NCI-H2227 (cell line): ENCODE results near the gene RPS6KB2.
A peak's percentile ranks its signal among the peaks of the same experiment; 100 is the strongest.

Experiments
- DNase-seq: peaks from one replicate; lab custom pipeline; 2025; ENCODE audit not compliant: unreplicated experiment; lab: John Stamatoyannopoulos, UW

The RPS6KB2 gene

DNA sequence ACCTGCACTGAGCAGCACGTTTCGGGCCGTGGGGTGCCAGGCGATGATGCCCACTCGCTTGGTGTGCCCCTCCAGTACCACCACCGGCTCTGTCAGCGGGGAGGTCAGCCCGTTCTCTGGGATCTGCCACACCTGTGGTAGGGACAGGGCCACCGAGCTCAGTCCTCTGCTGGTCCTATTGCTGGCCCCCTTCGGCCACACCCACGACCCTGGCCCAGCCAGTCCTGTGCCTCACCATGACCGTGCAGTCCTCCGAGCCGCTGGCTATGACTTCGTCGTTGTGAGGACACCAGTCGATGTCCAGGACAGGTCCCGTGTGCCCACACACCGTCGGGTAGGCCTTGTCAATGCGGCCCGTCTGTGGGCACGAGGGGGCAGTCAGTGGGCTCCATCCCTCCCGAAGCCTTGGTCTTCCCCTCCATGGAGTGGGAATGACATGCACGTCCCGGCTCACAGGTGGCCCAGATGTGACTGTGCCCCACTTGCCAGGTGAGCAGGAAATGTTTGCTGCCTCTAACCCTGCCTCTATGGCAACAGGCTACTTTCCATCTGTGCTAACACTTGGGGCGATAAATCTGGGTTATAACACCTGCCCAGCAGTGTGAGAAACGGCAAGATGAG, 13.5 kb downstream of the RPS6KB2 start:
- DNase-seq = no peak

DNA sequence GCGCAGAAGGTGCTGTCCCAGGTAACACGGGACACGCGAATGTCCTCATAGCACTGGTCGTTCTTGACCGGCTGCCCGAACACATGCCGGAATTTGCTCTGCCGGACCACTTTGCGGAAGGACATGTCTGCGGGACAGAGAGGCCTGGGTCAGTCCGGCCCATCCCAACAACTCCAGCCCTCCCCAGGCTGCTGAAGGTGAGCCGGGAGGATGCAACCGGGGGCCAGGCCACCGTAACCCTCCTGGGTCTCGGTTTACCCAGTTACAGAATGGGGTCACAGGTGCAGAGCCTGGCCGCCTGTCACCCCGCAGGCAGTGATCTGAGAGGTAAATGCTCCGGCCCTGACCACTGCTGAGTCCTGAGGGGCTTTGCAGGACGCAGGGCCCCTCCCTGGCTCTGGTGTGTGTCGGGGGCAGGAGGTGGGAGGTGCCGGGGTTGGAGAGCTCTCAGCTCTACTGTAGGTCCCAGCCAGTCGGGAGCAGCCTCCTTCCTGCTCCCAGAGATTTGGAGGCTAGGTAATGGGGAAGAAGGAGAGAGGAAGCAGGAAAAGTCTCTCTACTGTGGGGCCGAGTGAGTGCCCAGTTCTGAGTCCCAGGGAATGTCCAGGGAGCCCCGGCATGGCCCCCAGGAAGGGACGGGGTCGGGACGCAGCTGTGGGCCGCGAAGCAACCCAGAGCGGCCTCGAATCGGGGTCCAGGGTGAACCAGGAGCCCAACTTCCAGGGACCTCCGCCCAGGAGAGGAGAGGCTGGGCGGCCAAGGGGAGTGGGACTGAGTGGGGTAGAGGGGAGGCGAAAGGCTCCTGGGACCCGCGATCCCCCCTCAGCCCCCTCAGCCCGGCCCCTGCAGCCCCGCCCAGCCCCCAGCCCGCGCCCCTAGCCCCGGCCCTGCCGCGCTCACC, 14.5 kb downstream of the RPS6KB2 start:
- no peak for DNase-seq

GRCh38 chr11:67445515-67445914, 17.2 kb downstream of the RPS6KB2 start:
- no peak for DNase-seq

DNA sequence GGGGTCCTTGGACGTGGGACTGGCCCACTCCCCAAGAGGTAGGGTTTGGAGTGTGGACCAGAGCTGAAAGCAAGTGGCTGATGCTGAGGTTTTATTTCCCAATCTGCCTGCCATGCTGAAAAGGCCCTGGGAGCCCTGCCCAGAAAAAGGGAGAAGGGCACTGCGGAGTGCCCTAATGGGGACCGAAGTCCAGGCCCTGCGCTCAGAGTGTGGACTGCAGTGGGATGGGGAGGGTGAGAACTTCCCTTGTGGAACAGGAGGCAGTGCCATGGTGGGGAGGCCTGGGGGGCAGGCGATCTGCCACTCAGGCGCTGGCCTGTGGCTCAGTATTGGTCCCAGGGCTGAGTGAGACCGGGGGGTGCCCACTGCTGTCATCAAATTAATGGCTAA, 19.9 kb downstream of the RPS6KB2 start:
- DNase-seq = no peak

DNA sequence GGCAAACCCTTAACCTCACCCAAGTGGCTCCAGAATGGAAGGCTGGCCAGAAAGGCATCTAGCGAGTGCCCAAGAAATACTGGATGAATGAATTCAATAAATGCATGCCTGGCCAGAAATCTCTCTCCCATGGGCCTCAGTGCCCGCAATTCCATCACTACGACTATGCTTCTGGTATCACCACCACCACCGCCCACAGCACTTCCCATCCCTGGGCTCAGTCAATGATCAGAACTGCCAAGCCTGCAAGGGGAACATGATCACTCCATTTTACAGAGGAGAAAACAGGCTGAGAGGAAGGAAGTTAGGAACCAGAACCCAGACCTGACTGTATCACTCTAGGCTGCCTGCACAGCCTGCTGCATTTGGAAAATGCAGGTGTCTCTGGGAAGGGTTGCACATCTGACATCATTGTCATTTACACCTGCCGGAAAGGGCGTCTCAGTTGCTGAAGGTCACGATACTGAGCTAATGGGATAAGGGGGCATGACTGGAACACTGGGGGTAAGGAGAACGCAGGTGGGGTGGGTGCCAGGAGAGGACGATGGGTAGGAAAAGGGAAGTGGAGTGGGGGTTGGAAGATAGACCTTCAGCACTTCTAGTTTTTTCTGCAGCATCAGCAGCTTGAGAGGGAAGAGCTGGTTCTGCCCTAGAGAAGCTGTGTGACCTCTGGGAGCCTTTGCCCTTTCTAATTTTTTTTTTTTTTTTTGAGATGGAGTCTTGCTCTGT, 21.0 kb downstream of the RPS6KB2 start:
- no peak for DNase-seq

- DNase-seq = no peak
Observed at GRCh38 chr11:67450796-67451657, 22.7 kb downstream of the RPS6KB2 start.

GRCh38 chr11:67451658-67451976, 23.3 kb downstream of the RPS6KB2 start:
- DNase-seq = no peak

GRCh38 chr11:67452141-67452952, 24.1 kb downstream of the RPS6KB2 start, which contains the start of gene GPR152:
Gene GPR152, minus strand, starts transcription at chr11:67452729. Its CDS starts 5 bp downstream, at chr11:67452724.
- DNase-seq = no peak

- DNase-seq = no peak
Observed at GRCh38 chr11:67453816-67454732, 25.8 kb downstream of the RPS6KB2 start.

GRCh38 chr11:67455054-67455453, 26.8 kb downstream of the RPS6KB2 start, which contains the start of gene CABP4:
Gene CABP4, plus strand, starts transcription at chr11:67455354. Its CDS starts 70 bp downstream, at chr11:67455424.
- DNase-seq = no peak

DNA sequence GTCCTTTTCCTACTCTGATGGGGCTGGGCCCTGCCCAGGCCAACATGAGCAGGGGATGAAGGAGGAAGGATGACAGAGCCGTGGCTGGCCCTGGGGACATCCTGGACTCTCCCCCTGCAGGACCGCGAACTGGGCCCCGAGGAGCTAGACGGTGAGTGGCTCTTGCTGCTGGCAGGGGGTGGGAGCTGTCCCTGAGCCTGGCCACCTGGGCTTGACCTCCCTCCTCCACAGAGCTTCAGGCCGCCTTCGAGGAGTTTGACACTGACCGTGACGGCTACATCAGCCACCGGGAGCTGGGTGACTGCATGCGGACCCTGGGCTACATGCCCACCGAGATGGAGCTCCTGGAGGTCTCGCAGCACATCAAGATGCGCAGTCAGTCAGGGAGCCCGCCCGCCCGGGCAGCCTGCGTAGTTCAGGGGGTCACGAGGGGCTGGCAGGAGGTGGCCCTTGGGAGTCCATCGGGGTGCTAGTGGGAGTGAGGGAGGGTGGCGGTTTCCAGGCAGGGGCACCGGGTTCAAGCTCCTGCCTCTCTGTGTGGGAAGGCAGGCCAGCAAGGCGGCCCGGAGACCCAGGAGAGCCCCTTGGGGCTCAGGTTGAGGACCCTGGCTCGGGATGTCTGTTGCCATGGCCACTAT, 27.9 kb downstream of the RPS6KB2 start:
- DNase-seq = no peak

GRCh38 chr11:67457453-67457852, 29.2 kb downstream of the RPS6KB2 start:
- DNase-seq = no peak

DNA sequence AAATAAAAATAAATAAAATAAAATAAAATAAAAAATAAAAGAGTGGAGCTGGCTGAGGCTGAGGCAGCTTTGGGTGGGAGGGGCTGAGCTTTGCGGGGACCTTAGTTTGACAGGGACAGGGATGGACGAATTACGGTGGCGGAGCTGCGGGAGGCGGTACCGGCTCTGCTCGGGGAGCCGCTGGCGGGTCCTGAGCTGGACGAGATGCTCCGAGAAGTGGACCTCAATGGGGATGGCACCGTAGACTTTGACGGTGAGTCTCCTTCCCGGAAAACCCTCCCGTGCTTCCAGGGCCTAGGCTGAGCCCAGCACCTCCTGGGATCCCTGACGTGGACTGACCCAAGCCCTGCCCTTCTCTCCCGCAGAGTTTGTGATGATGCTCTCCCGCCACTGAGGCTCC, 30.0 kb downstream of the RPS6KB2 start:
- no peak for DNase-seq

DNA sequence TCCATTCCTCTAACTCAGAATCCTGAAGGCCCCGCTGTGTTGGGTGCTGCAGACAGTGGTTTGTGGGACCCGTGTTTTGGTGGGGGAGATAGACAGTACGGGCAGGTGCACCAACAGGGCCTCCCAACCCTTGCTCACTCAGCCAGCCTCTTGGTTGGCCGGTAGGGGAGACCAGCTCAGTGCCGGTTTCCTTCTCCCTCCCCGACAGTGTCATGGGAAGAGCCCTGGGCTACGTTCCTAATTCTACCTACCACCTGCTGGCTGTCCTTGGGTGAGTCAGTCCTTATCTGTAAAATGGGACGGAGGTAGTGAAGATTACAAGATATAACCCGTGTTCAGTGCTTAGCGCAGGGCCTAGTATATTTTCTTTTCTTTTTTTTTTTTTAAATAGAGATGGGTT, 34.9 kb downstream of the RPS6KB2 start:
- no peak for DNase-seq

GRCh38 chr11:67463680-67464410, 35.6 kb downstream of the RPS6KB2 start:
- no peak for DNase-seq

- DNase-seq = peak; percentile 55
Observed at GRCh38 chr11:67464411-67465188, 36.3 kb downstream of the RPS6KB2 start.

GRCh38 chr11:67465189-67465510, 36.9 kb downstream of the RPS6KB2 start:
- no peak for DNase-seq
